ELR (cell line): ENCODE data around the gene INSYN1.

ENCODE experiments used
- DNase-seq: peaks from one replicate; pipeline ENCODE4 v3.0.0-alpha.2; 2015; ENCODE audit warnings: low read depth

Gene INSYN1

GRCh38 chr15:73685981-73686380 lies 67.2 kb downstream of the INSYN1 start:
- DNase-seq, result no peak
